ENCODE results near the gene RCC2.
A peak's percentile ranks its signal among the peaks of the same experiment; 100 is the strongest.

RCC2 gene

GRCh38 chr1:17427696-17428660 lies 11.5 kb downstream of the RCC2 start:
- H3K27ac ChIP-seq, result peak overlapping the region; percentile 45; the same call in 1 of the 2 replicates
- TF ChIP-seq, protein P1, sequence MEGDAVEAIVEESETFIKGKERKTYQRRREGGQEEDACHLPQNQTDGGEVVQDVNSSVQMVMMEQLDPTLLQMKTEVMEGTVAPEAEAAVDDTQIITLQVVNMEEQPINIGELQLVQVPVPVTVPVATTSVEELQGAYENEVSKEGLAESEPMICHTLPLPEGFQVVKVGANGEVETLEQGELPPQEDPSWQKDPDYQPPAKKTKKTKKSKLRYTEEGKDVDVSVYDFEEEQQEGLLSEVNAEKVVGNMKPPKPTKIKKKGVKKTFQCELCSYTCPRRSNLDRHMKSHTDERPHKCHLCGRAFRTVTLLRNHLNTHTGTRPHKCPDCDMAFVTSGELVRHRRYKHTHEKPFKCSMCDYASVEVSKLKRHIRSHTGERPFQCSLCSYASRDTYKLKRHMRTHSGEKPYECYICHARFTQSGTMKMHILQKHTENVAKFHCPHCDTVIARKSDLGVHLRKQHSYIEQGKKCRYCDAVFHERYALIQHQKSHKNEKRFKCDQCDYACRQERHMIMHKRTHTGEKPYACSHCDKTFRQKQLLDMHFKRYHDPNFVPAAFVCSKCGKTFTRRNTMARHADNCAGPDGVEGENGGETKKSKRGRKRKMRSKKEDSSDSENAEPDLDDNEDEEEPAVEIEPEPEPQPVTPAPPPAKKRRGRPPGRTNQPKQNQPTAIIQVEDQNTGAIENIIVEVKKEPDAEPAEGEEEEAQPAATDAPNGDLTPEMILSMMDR (IDR thresholded peaks at IDR 0.05), result no peak
- no peak for TF ChIP-seq ZFX (IDR thresholded peaks at IDR 0.05; ENCODE audit: borderline replicate concordance)

DNA sequence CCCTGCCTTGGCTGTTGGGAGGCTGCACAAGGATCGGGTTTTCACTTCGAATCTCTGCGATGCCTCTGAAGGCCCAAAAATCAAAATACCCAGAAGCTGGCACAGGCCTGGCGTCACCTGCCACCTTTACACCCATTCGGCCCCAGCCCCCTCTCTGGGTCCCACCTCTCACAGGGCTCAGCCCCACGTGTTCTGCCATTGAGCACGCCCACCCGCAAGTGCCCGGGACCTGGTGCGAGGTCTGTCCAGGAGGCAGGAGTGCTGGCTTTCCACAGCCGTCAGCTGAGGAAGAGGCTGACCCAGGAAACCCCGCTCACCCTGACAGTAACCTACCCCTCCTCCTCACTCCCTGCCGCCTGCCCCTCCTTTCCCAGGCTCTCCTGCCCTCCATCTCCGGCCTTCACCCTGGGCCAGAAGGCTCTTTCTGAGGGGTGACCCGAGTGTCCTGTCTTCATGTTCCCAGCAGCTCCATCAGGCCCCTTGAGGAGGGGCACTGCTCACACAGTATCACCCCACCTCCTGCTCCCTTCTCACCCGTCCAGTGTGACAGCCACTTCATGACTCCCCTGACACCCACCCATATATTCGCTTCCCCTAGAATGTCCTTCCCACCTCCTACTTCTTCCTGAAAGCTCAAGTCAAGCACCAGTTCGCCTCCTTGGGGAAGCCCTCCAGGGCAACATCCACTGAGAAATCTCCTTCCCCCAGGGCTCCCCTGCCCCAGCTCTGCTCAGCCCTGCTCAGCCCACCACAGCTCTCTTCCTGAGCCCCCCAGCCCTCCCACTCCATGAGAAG lies 13.5 kb downstream of the RCC2 start:
- TF ChIP-seq, protein P1 (IDR thresholded peaks at IDR 0.05), result no peak
- TF ChIP-seq ZFX (IDR thresholded peaks at IDR 0.05; ENCODE audit: borderline replicate concordance), result no peak
- H3K27ac ChIP-seq, result no peak overlapping the region

GRCh38 chr1:17423781-17424245 lies 15.7 kb downstream of the RCC2 start:
- TF ChIP-seq, protein P1 (IDR thresholded peaks at IDR 0.05), result no peak
- no peak for TF ChIP-seq ZFX (IDR thresholded peaks at IDR 0.05; ENCODE audit: borderline replicate concordance)
- no peak overlapping the region for H3K27ac ChIP-seq

- H3K27ac ChIP-seq, result no peak overlapping the region
- TF ChIP-seq, protein P1 (IDR thresholded peaks at IDR 0.05), result no peak
- no peak for TF ChIP-seq ZFX (IDR thresholded peaks at IDR 0.05; ENCODE audit: borderline replicate concordance)
These were observed 17.0 kb downstream of the RCC2 start for GRCh38 chr1:17422461-17422860.

DNA sequence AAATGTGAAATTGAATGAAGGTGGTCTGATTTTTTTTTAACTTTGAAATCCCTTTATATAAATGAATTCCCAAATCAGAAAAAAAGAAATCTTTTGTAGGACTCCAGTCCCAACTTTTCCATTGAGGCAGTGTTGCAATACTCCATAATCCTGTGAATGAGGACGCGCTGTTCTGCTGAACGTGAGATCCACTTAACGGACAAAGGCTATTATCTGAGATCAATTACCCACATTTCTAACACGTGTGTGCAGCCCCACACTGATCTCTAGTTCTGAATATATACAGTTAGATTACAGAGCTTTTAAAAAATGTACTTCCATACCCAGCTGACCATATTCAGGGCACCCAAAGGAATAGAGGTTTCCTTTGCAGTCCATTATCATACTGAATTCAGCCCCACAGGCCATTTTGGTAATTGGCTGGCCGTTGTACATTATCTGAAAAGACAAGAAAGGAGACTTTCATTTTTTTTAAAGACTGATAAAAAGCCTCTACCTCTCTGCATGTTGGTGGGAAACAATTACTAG lies 19.0 kb downstream of the RCC2 start:
- peak overlapping the region; percentile 18; the same call in 1 of the 2 replicates for H3K27ac ChIP-seq
- no peak for TF ChIP-seq ZFX (IDR thresholded peaks at IDR 0.05; ENCODE audit: borderline replicate concordance)
- TF ChIP-seq, protein P1 (IDR thresholded peaks at IDR 0.05), result no peak

GRCh38 chr1:17419626-17420328 lies 19.7 kb downstream of the RCC2 start:
- no peak for TF ChIP-seq ZFX (IDR thresholded peaks at IDR 0.05; ENCODE audit: borderline replicate concordance)
- TF ChIP-seq, protein P1 (IDR thresholded peaks at IDR 0.05), result peak; percentile 99
- no peak overlapping the region for H3K27ac ChIP-seq
